K562 (cell line): ENCODE results near the gene DCTD. TPM values are rescaled to one million over a fixed set of nuclear protein-coding genes. Genes with fewer than 3 reads are reported as not detected.

Experiments used
- ATAC-seq: fragments of 200-7000 bp; cut with Tn5 transposase; 3 replicates; pipeline ENCODE4 v1.9.1; 2020; ENCODE audit warnings: moderate library complexity
- BruUV-seq: library from RNA; stranded (reverse); fragments of 400-500 nt; replicated peaks from 2 replicates; lab custom pipeline; 2021; lab: Mats Ljungman, UMichigan
- CTCF ChIA-PET: fragments of 300-600 bp; formaldehyde crosslinking; extraction: SDS; loops from one replicate; lab custom pipeline; 2021; ENCODE audit warnings: low intra/inter-chr PET ratio; lab: Yijun Ruan, JAX
- POLR2A ChIA-PET: fragments of 300-600, 350-650 bp; sonication (Branson Sonifier 250); formaldehyde crosslinking; extraction: SDS; loops from one replicate; lab custom pipeline; 2021; ENCODE audit warnings: antibody characterized with exemption, inconsistent platforms; lab: Yijun Ruan, JAX
- DNase-seq, 4 experiments: peaks; one replicate each; pipeline versions ENCODE4 v3.0.0 to v3.0.0-alpha.2; 2011 to 2018; ENCODE audit warnings: low spot score in 3 of 4, mixed read lengths in 3 of 4; ENCODE audit errors: extremely low read depth in 1 of 4
- FAIRE-seq: peaks from 2 replicates; lab custom pipeline; 2011; peaks lifted over from hg19 to GRCh38; lab: Jason Lieb, UNC
- H2AFZ ChIP-seq: 2 replicates; pipeline ENCODE4 v1.6.0; 2011; ENCODE audit warnings: low read depth, low read length, control low read depth, inconsistent platforms
- H3K27ac ChIP-seq: fragments of 200-600 bp; 3 replicates; pipeline ENCODE4 v1.8.0; 2011; ENCODE audit warnings: low read depth, mild to moderate bottlenecking, control low read depth, inconsistent platforms, low read length, moderate library complexity, mixed read lengths; ENCODE audit errors: extremely low read depth
- H3K27me3 ChIP-seq, 2 experiments: fragments of 300-600 bp in 1 of 2; 2 replicates in 1 of 2; 3 replicates in 1 of 2; pipeline versions ENCODE4 v1.6.0 to v1.8.0; 2011; ENCODE audit warnings: inconsistent platforms in 2 of 2, low read length in 2 of 2, mild to moderate bottlenecking in 1 of 2, mixed read lengths in 1 of 2, moderate library complexity in 1 of 2; ENCODE audit not compliant: control insufficient read depth in 2 of 2, insufficient read depth in 2 of 2
- H3K36me3 ChIP-seq: fragments of 300-600 bp; 3 replicates; pipeline ENCODE4 v1.8.0; 2011; ENCODE audit warnings: mild to moderate bottlenecking, low read length, inconsistent platforms; ENCODE audit not compliant: control insufficient read depth, insufficient read depth
- H3K4me1 ChIP-seq, 2 experiments: fragments of 200-600 bp in 1 of 2; replicated peaks in 1 of 2; 2 replicates in 1 of 2; 3 replicates in 1 of 2; pipeline versions ENCODE4 v1.5.1 to v1.8.0; 2011; ENCODE audit warnings: inconsistent platforms in 2 of 2, low read length in 2 of 2, mild to moderate bottlenecking in 1 of 2, mixed read lengths in 1 of 2, moderate library complexity in 1 of 2; ENCODE audit not compliant: control insufficient read depth in 2 of 2, insufficient read depth in 2 of 2
- H3K4me2 ChIP-seq: 2 replicates; pipeline ENCODE4 v1.6.1; 2011; ENCODE audit warnings: low read length, control low read depth, inconsistent platforms, mixed read lengths; ENCODE audit not compliant: insufficient read depth
- H3K4me3 ChIP-seq: fragments of 200-600 bp; sonication (generic), shearing (Covaris generic); 2 replicates; pipeline ENCODE4 v1.5.1; 2016; ENCODE audit warnings: control low read depth, inconsistent platforms
- H3K79me2 ChIP-seq: fragments of 200-600 bp; 3 replicates; pipeline ENCODE4 v1.8.0; 2011; ENCODE audit warnings: low read length, inconsistent platforms; ENCODE audit not compliant: control insufficient read depth, insufficient read depth
- H3K9ac ChIP-seq, 2 experiments: 2 replicates each; pipeline versions ENCODE4 v1.6.0 to v1.6.1; 2011; ENCODE audit warnings: low read depth in 2 of 2, low read length in 2 of 2, control low read depth in 1 of 2, inconsistent platforms in 1 of 2, mild to moderate bottlenecking in 1 of 2, mixed read lengths in 1 of 2; ENCODE audit not compliant: insufficient read depth in 1 of 2
- H3K9me1 ChIP-seq: one replicate; pipeline ENCODE4 v1.6.0; 2011; ENCODE audit warnings: inconsistent platforms, mild to moderate bottlenecking, low read length, moderate library complexity; ENCODE audit not compliant: control insufficient read depth, insufficient read depth
- H3K9me3 ChIP-seq: replicated peaks from 2 replicates; pipeline ENCODE4 v1.5.1; 2011; ENCODE audit warnings: low read depth, low read length, inconsistent platforms; ENCODE audit not compliant: control insufficient read depth, insufficient read depth
- H4K20me1 ChIP-seq: replicated peaks from 2 replicates; pipeline ENCODE4 v1.6.1; 2011; ENCODE audit warnings: low read length, inconsistent platforms, mixed read lengths; ENCODE audit not compliant: control insufficient read depth, insufficient read depth
- ILF3 ChIP-seq: fragments of 450-650 bp; IDR thresholded peaks from 2 replicates; pipeline ENCODE4 v1.6.1; 2018; ENCODE audit warnings: antibody characterized with exemption, mild to moderate bottlenecking, moderate library complexity, borderline replicate concordance
- PTTG1 ChIP-seq: fragments of 450-650 bp; IDR thresholded peaks from 2 replicates; pipeline ENCODE4 v1.6.1; 2016; ENCODE audit warnings: low read depth, mild to moderate bottlenecking, missing genetic modification characterization, missing compliant biosample characterization
- TAF7 ChIP-seq: fragments of 450-650 bp; IDR thresholded peaks from 2 replicates; pipeline ENCODE4 v1.6.1; 2016; ENCODE audit warnings: missing genetic modification characterization, missing compliant biosample characterization
- ZBTB17 ChIP-seq: fragments of 450-650 bp; formaldehyde crosslinking; IDR thresholded peaks from 2 replicates; pipeline ENCODE4 v1.4.0; 2020; ENCODE audit warnings: mild to moderate bottlenecking
- ZNF609 ChIP-seq: sonication (generic); formaldehyde crosslinking; IDR thresholded peaks from 2 replicates; pipeline ENCODE4 v1.8.1; 2023; ENCODE audit warnings: missing genetic modification reagents, mild to moderate bottlenecking, borderline replicate concordance
- WGBS: fragments of 100-300 bp; shearing (Covaris generic); methylation state at CpG from one replicate; pipeline ENCODE4 v1.1.6; 2016; ENCODE audit warnings: low coverage, mixed read lengths; ENCODE audit not compliant: insufficient coverage; ENCODE audit errors: missing lambda C conversion rate; 5-methylcytosine and 5-hydroxymethylcytosine counted together
- in situ Hi-C: fragments of 300-500 bp; cut with MboI; formaldehyde crosslinking; loops from 4 replicates; pipeline ENCODE4 v1.15.0; 2018; ENCODE audit warnings: inconsistent platforms, mixed read lengths
- intact Hi-C: fragments of 100-400 bp; cut with micrococcal nuclease; formaldehyde crosslinking; loops from 2 replicates; pipeline ENCODE4 v1.14.2; 2022
- polyA plus RNA-seq, 8 experiments: library from polyadenylated mRNA; depleted of rRNA in 4 of 8; stranded (reverse) in 5 of 8; unstranded in 3 of 8; fragments of >200 nt; fragmentation: Nextera tagmentation in 2 of 8; fragmentation: Illumina TruSeq in 1 of 8; extraction: Ambion mirVana in 2 of 8; extraction: Trizol in 1 of 8; gene quantifications; 2 replicates each; pipeline versions ENCODE4 v1.2.1 to v1.2.3, GENCODE V29; 2011 to 2014; ENCODE audit warnings: inconsistent platforms in 1 of 8, missing spikeins in 1 of 8
- total RNA-seq, 7 experiments: library from RNA; depleted of rRNA in 6 of 7; stranded (reverse); fragments of >200 nt in 6 of 7; fragmentation: Illumina TruSeq in 2 of 7; extraction: Trizol in 2 of 7; gene quantifications; 2 replicates each; pipeline versions ENCODE4 v1.2.1 to v1.2.3, GENCODE V29; 2011 to 2021; ENCODE audit warnings: low replicate concordance in 1 of 7

The DCTD gene
- total and polyA plus RNA-seq, 9 of the 15 experiments (the other 6 are each of a cell fraction or from before 2014, with no cell fraction given): 38.7 to 114 (median 76.5) TPM

- no peak overlapping the region for H3K9ac ChIP-seq
- H3K4me2 ChIP-seq: no peak overlapping the region
- FAIRE-seq (no peak), ATAC-seq (no peak)
- intact Hi-C loops (loop anchor here (5.0 kb wide), 2 partner anchors 120 to 275 kb away; no protein-coding TSS in a partner anchor), in situ Hi-C loops (no loop called here)
- no peak overlapping the region for H3K27ac ChIP-seq
- no TSS peak for BruUV-seq
- no peak overlapping the region for H3K4me3 ChIP-seq
- H3K4me1 ChIP-seq: peaks cover 0 to 3% of the 10 kb centered on the region in 2 experiments; a peak in 1 of 5 replicates
- H3K36me3 ChIP-seq: no peaks in the 10 kb centered on the region
- no peaks in the 10 kb centered on the region for H4K20me1 ChIP-seq
- H3K9me1 ChIP-seq: no peaks in the 10 kb centered on the region
- no peaks in the 10 kb centered on the region for H3K27me3 ChIP-seq
- CTCF ChIA-PET: no interaction called here
- POLR2A ChIA-PET: interaction anchor here (1.2 kb wide), 1 partner anchor 314 kb away, joined by 6 read pairs; no protein-coding TSS in a partner anchor
- H3K79me2 ChIP-seq: no peaks in the 10 kb centered on the region
- 11% methylated on average over 3 of the region's 3 CpGs for WGBS
- TF ChIP-seq PTTG1 (tag): no peak
- peak; percentile 80; the same call in 1 of the 2 replicates for TF ChIP-seq ZBTB17 (CRISPR knock-in tag)
- TF ChIP-seq, all 486 proteins: peak for 1
- H3K9me3 ChIP-seq: no peaks in the 10 kb centered on the region
- no peak overlapping the region for H2AFZ ChIP-seq
- DNase-seq: no peak
These were observed 10.3 kb upstream of the DCTD start for GRCh38 chr4:182927505-182927904.

GRCh38 chr4:182925855-182926254, 8.7 kb upstream of the DCTD start:
- ChIA-PET CTCF (interaction anchor here (0.6 to 2.5 kb wide), 5 partner anchors 11 to 447 kb away, joined by 3 to 12 read pairs (median 4); no protein-coding TSS in a partner anchor), POLR2A (interaction anchor here (0.5 to 1.5 kb wide), 2 partner anchors 60 to 70 kb away, joined by 4 to 6 read pairs; no protein-coding TSS in a partner anchor)
- no TSS peak for BruUV-seq
- intact Hi-C loops: loop anchor here (1.0 to 5.0 kb wide), 4 partner anchors 119 to 1783 kb away; no protein-coding TSS in a partner anchor
- no peaks in the 10 kb centered on the region for H4K20me1 ChIP-seq
- no peak overlapping the region for H3K4me2 ChIP-seq
- no peak overlapping the region for H2AFZ ChIP-seq
- no peaks in the 10 kb centered on the region for H3K27me3 ChIP-seq
- FAIRE-seq (no peak), DNase-seq (no peak), ATAC-seq (no peak)
- H3K4me3 ChIP-seq: no peak overlapping the region
- TF ChIP-seq ZNF609 (no peak), ILF3 (no peak), TAF7 (tag) (no peak)
- in situ Hi-C loops: no loop called here
- H3K4me1 ChIP-seq: peaks cover 0 to 3% of the 10 kb centered on the region in 2 experiments; a peak in 1 of 5 replicates
- H3K27ac ChIP-seq: no peak overlapping the region
- no peaks in the 10 kb centered on the region for H3K9me3 ChIP-seq
- H3K79me2 ChIP-seq: no peaks in the 10 kb centered on the region
- H3K36me3 ChIP-seq: no peaks in the 10 kb centered on the region
- WGBS: 13% methylated on average over 1 of the region's 1 CpG
- H3K9me1 ChIP-seq: no peaks in the 10 kb centered on the region
- H3K9ac ChIP-seq: no peak overlapping the region
